Body of pancreas (tissue), 4 donors: ENCODE data around the gene TNIK. TPM values are rescaled to one million over a fixed set of nuclear protein-coding genes. Genes with fewer than 3 reads are reported as not detected.

Experiments used
- ATAC-seq: fragments of 150-250 bp; one replicate; pipeline ENCODE4 v1.9.1; 2016
- DNase-seq, 4 donors: peaks; one replicate each; pipeline ENCODE4 v3.0.0-alpha.2; 2019
- H3K27ac ChIP-seq, 4 donors: fragments of 200-600 bp; sonication (generic); 1 replicate in 3 of 4; 2 replicates in 1 of 4; pipeline versions ENCODE4 v1.5.1 to v1.6.1; 2016 to 2019; ENCODE audit warnings: mild to moderate bottlenecking in 1 of 4, mixed read lengths in 1 of 4, moderate library complexity in 1 of 4
- H3K27me3 ChIP-seq, 2 donors: fragments of 200-600 bp; sonication (generic); one replicate each; pipeline ENCODE4 v1.6.0; 2016; ENCODE audit warnings: mild to moderate bottlenecking in 1 of 2
- H3K36me3 ChIP-seq, 2 donors: fragments of 200-600 bp; sonication (generic); replicated peaks in 1 of 2; 2 replicates each; pipeline ENCODE4 v1.5.1; 2016; ENCODE audit warnings: low read depth in 2 of 2; ENCODE audit not compliant: insufficient read depth in 1 of 2
- H3K4me1 ChIP-seq: fragments of 200-600 bp; sonication (generic); one replicate; pipeline ENCODE4 v1.6.0; 2016
- H3K4me3 ChIP-seq, 2 donors: fragments of 200-600 bp; sonication (generic); 1 replicate in 1 of 2; 2 replicates in 1 of 2; pipeline ENCODE4 v1.5.1; 2016 to 2019
- H3K9me3 ChIP-seq, 3 donors: fragments of 200-600 bp; sonication (generic); 1 replicate in 2 of 3; 2 replicates in 1 of 3; pipeline ENCODE4 v1.5.1; 2016
- POLR2A ChIP-seq, 3 donors: fragments of 450-650 bp; IDR thresholded peaks; one replicate each; pipeline ENCODE4 v1.6.1; 2016; ENCODE audit warnings: antibody characterized with exemption in 3 of 3, mild to moderate bottlenecking in 2 of 3
- WGBS, 2 donors: methylation state at CpG; one replicate each; pipeline ENCODE4 v1.1.5; 2017; 5-methylcytosine and 5-hydroxymethylcytosine counted together
- intact Hi-C: fragments of 100-400 bp; cut with DNase I; formaldehyde crosslinking; loops from one replicate; pipeline ENCODE4 v1.15.1; 2023
- total RNA-seq, 2 donors: library from RNA; depleted of rRNA; stranded (reverse); fragments of >200 nt; gene quantifications; one replicate each; pipeline ENCODE4 v1.1.0, GENCODE V29; 2016
- TF ChIP-seq, protein P1 (sequence below), 7 experiments: fragments of 450-650 bp in 4 of 7; fragments of 200-600 bp in 3 of 7; sonication (generic) in 3 of 7; IDR thresholded peaks; one replicate each; pipeline ENCODE4 v1.5.1; 2016 to 2019; ENCODE audit warnings: antibody characterized with exemption in 7 of 7

Gene TNIK
- total RNA-seq, 2 donors from 2014 or later = 7.6 to 9.6 TPM

DNA sequence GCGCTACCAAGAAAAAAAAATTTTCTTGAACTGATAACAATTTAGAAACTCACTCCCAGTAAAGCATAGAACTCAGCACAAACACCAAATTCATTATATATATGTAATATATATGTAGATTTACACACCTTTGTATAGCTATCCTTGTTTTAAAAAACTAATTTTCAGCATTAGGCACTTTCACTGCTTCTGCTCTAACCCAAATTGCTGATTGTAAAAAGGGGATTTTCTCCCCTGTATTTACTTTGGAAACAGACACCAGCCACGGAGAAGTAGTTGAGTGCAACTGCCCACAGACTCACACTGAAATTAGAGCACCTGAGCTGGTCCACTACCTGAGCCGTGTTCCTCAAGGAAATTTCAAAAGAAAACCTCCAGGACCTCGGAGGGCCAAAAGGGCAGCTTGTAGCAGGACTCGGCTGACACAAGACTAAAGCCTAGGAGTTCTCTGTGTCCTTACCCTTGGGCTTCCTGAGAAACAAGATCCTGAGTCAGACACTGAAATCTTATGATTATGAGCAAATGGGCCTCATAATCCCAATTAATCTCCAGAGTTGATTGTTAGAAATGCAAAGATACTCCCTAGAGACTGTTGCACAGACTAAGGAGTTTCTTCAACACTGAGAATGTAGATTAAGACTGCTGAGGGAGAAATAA, 106.0 kb downstream of the TNIK start:
- no peaks in the 10 kb centered on the region for H3K36me3 ChIP-seq
- no peak overlapping the region for H3K27ac ChIP-seq
- H3K9me3 ChIP-seq = no peaks in the 10 kb centered on the region
- no peak for DNase-seq
- no peak for ATAC-seq
- intact Hi-C loops = no loop called here
- whole genome bisulfite sequencing, 2 donors = 92 to 93% methylated on average over 5 of the region's 5 CpGs
- TF ChIP-seq POLR2A (IDR thresholded peaks at IDR 0.05) = no peak
- TF ChIP-seq, protein P1, sequence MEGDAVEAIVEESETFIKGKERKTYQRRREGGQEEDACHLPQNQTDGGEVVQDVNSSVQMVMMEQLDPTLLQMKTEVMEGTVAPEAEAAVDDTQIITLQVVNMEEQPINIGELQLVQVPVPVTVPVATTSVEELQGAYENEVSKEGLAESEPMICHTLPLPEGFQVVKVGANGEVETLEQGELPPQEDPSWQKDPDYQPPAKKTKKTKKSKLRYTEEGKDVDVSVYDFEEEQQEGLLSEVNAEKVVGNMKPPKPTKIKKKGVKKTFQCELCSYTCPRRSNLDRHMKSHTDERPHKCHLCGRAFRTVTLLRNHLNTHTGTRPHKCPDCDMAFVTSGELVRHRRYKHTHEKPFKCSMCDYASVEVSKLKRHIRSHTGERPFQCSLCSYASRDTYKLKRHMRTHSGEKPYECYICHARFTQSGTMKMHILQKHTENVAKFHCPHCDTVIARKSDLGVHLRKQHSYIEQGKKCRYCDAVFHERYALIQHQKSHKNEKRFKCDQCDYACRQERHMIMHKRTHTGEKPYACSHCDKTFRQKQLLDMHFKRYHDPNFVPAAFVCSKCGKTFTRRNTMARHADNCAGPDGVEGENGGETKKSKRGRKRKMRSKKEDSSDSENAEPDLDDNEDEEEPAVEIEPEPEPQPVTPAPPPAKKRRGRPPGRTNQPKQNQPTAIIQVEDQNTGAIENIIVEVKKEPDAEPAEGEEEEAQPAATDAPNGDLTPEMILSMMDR (IDR thresholded peaks at IDR 0.05) = no peak
- H3K27me3 ChIP-seq = no peaks in the 10 kb centered on the region
- peaks cover 57% of the 10 kb centered on the region for H3K4me1 ChIP-seq
- H3K4me3 ChIP-seq = no peak overlapping the region

DNA sequence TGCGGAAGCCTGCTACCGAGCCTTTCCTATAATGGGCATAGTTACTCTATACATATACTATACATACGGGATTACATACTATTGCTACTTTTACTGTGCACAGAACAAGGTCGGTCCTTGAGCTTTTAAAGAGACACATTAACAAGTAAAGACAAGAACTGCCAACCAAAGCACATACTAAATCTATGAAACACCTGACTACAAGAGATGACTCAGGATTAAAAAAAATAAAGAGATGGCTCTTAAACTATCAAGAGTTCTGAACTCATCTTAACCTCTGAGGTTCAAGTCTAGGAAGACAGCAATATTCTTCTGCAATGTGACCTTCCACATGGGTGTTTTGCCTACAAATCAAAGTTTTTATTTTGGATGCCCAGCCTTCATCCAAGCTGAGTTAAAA, 106.8 kb downstream of the TNIK start:
- intact Hi-C loops = no loop called here
- Histone ChIP-seq H3K27me3 (no peaks in the 10 kb centered on the region), H3K27ac (no peak overlapping the region), H3K4me3 (no peak overlapping the region), H3K36me3 (no peaks in the 10 kb centered on the region), H3K4me1 (peaks cover 52% of the 10 kb centered on the region), H3K9me3 (no peaks in the 10 kb centered on the region)
- no peak for TF ChIP-seq POLR2A (IDR thresholded peaks at IDR 0.05)
- TF ChIP-seq, protein P1 (IDR thresholded peaks at IDR 0.05) = no peak
- no peak for ATAC-seq
- 93 to 97% methylated on average over 4 of the region's 4 CpGs for WGBS, 2 donors
- no peak for DNase-seq

DNA sequence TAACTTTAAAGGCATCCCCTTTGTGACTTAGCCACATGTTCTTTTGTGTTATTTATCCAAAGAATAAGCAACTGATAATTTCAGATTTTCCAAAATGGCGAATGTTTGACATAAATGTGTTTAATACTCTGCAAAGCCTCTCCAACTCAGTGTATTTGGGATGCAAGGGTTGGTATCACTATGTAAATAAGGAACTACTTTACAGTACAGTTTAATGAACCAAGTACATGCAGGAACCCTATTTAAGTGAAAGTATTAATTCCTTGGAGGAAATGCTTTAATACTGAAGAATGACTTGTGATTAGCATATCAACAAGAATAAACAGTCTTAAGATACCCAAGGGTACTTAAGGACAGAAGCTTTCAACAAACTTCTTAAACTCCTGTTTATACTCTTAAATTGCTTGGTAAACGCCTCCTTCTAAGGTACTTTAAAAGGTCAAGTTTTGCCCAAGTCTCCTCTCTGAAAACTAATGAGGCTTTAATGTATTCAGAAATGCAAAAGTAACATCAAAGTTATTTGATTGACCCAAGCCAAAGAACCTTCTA, 107.7 kb downstream of the TNIK start:
- intact Hi-C loops = no loop called here
- Histone ChIP-seq H3K36me3 (no peaks in the 10 kb centered on the region), H3K27ac (no peak overlapping the region), H3K9me3 (no peaks in the 10 kb centered on the region), H3K27me3 (no peaks in the 10 kb centered on the region), H3K4me3 (no peak overlapping the region), H3K4me1 (peaks cover 52% of the 10 kb centered on the region)
- TF ChIP-seq, protein P1 (IDR thresholded peaks at IDR 0.05) = no peak
- 54 to 60% methylated on average over 2 of the region's 2 CpGs for WGBS, 2 donors
- no peak for DNase-seq
- no peak for ATAC-seq

DNA sequence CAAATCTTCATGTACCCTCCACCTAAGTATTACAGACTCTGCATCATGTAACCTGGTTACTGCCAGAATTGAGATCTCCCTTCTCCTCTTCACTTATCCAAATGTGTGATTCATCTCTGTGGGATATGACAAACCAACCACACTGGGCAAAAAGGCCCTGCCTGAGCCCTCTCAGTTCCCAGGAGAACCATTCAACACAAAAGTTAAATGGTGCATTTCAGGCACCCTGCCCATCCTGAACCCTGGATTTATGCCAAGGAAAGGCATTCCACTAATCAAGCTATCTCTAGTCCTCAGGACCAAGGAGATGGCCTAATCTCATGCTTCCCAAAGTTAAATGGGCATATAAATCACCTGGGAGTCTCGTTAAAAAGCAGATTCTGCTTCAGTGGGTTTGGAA, 108.5 kb downstream of the TNIK start:
- no peaks in the 10 kb centered on the region for H3K36me3 ChIP-seq
- DNase-seq = no peak
- H3K4me1 ChIP-seq = peaks cover 52% of the 10 kb centered on the region
- no peaks in the 10 kb centered on the region for H3K27me3 ChIP-seq
- TF ChIP-seq POLR2A (IDR thresholded peaks at IDR 0.05) = no peak
- TF ChIP-seq, protein P1 (IDR thresholded peaks at IDR 0.05) = no peak
- intact Hi-C loops = no loop called here
- ATAC-seq = no peak
- H3K27ac ChIP-seq = no peak overlapping the region
- no peak overlapping the region for H3K4me3 ChIP-seq
- no peaks in the 10 kb centered on the region for H3K9me3 ChIP-seq
- WGBS, 2 donors = 63 to 92% methylated on average over 1 of the region's 1 CpG

DNA sequence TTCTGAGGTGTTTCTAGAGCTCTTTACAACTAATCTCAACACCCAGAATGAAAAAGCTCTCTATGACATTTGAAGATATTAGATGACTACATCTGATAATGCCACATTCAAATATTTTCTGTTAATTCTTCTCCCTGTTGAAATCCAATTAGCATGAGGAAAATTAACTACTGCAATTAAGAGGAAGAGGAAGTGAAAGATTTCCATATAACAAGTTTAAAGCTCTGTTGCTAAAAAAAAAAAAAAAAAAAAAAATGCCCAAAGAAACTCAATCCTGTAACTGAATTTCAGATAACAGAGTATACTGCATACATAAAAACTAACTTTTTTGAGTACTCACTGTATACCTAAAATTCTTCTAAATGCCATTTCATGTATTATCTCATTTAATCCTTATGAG, 109.8 kb downstream of the TNIK start:
- TF ChIP-seq POLR2A (IDR thresholded peaks at IDR 0.05) = no peak
- TF ChIP-seq, protein P1 (IDR thresholded peaks at IDR 0.05) = no peak

More for the DNA sequence above, 109.8 kb downstream of the TNIK start:
- Histone ChIP-seq H3K27me3 (no peaks in the 10 kb centered on the region), H3K4me3 (no peak overlapping the region), H3K36me3 (no peaks in the 10 kb centered on the region), H3K9me3 (no peaks in the 10 kb centered on the region), H3K4me1 (peaks cover 41% of the 10 kb centered on the region), H3K27ac (no peak overlapping the region)
- intact Hi-C loops = no loop called here
- ATAC-seq (no peak), DNase-seq (no peak)
